Loucy (cell line): ENCODE data around the gene RNF157.

ENCODE experiments used
- H2AFZ ChIP-seq: fragments of 200-600 bp; sonication (generic); 2 replicates; pipeline ENCODE4 v1.6.0; 2016; ENCODE audit warnings: antibody characterized with exemption, mild to moderate bottlenecking, low read length, moderate library complexity
- H3F3A ChIP-seq: fragments of 200-600 bp; 2 replicates; pipeline ENCODE4 v1.6.0; 2016; ENCODE audit warnings: antibody characterized with exemption, low read depth, mild to moderate bottlenecking
- H3K27me3 ChIP-seq: fragments of 200-600 bp; sonication (generic); 2 replicates; pipeline ENCODE4 v1.6.1; 2014; ENCODE audit warnings: low read length, mild to moderate bottlenecking; ENCODE audit not compliant: insufficient read depth, poor library complexity, severe bottlenecking
- H3K36me3 ChIP-seq: fragments of 200-600 bp; sonication (generic); 2 replicates; pipeline ENCODE4 v1.6.1; 2016; ENCODE audit warnings: low read length; ENCODE audit not compliant: insufficient read depth
- H3K4me1 ChIP-seq: fragments of 200-600 bp; sonication (generic); 2 replicates; pipeline ENCODE4 v1.5.1; 2014; ENCODE audit warnings: low read length, mild to moderate bottlenecking; ENCODE audit not compliant: insufficient read depth, poor library complexity, severe bottlenecking
- H3K4me2 ChIP-seq: fragments of 200-600 bp; sonication (generic); 2 replicates; pipeline ENCODE4 v1.6.0; 2014; ENCODE audit warnings: antibody characterized with exemption, low read length, low read depth, mild to moderate bottlenecking; ENCODE audit not compliant: poor library complexity, severe bottlenecking
- H3K4me3 ChIP-seq: fragments of 200-600 bp; sonication (generic); 2 replicates; pipeline ENCODE4 v1.5.1; 2014; ENCODE audit warnings: low read length, mild to moderate bottlenecking, mixed read lengths; ENCODE audit not compliant: poor library complexity, severe bottlenecking
- H3K79me2 ChIP-seq: fragments of 200-600 bp; sonication (generic); 2 replicates; pipeline ENCODE4 v1.6.1; 2014; ENCODE audit warnings: low read length; ENCODE audit not compliant: insufficient read depth
- H3K9ac ChIP-seq: fragments of 200-600 bp; sonication (generic); 2 replicates; pipeline ENCODE4 v1.6.0; 2014; ENCODE audit warnings: mild to moderate bottlenecking, low read depth, low read length, moderate library complexity; ENCODE audit not compliant: poor library complexity, severe bottlenecking
- H3K9me2 ChIP-seq: fragments of 200-600 bp; sonication (generic); replicated peaks from 2 replicates; pipeline ENCODE4 v1.6.1; 2016; ENCODE audit warnings: low read depth, low read length, mixed read lengths
- H3K9me3 ChIP-seq: fragments of 200-600 bp; sonication (generic); 2 replicates; pipeline ENCODE4 v1.6.1; 2014; ENCODE audit warnings: mild to moderate bottlenecking, antibody characterized with exemption, low read length, low read depth; ENCODE audit not compliant: insufficient read depth
- H4K20me1 ChIP-seq: fragments of 200-600 bp; sonication (generic); 2 replicates; pipeline ENCODE4 v1.6.0; 2014; ENCODE audit warnings: antibody characterized with exemption, low read length, mild to moderate bottlenecking; ENCODE audit not compliant: insufficient read depth, poor library complexity, severe bottlenecking
- EZH2phosphoT487 ChIP-seq: fragments of 200-600 bp; IDR thresholded peaks from 2 replicates; pipeline ENCODE4 v1.6.1; 2018; ENCODE audit warnings: antibody characterized with exemption, mild to moderate bottlenecking, moderate library complexity, borderline replicate concordance
- TF ChIP-seq, protein P1 (sequence below): fragments of 200-600 bp; sonication (generic); conservative IDR thresholded peaks from 2 replicates; pipeline ENCODE4 v1.5.1; 2014; ENCODE audit warnings: mild to moderate bottlenecking, antibody characterized with exemption, low read length

RNF157 gene

DNA sequence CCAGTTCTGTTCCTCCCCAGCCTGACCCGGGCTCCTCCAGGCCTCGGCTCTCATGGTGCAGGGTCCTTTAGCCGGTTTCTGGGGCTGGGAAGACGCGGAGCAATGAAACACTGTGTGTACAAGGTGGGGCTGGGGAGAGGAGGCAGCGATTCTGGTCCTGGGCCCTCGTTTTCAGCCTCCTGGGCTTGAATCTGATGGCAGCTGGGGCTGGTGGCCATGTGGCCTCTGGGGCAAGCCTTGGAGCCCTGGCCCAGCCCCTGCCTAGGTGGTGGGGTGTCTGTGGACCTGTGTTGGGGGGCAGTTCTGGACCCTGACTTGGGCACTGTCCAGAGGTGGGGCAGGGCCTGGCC, 103.3 kb downstream of the RNF157 start:
- H3K4me3 ChIP-seq: no peak overlapping the region
- no peak overlapping the region for H3K9ac ChIP-seq

DNA sequence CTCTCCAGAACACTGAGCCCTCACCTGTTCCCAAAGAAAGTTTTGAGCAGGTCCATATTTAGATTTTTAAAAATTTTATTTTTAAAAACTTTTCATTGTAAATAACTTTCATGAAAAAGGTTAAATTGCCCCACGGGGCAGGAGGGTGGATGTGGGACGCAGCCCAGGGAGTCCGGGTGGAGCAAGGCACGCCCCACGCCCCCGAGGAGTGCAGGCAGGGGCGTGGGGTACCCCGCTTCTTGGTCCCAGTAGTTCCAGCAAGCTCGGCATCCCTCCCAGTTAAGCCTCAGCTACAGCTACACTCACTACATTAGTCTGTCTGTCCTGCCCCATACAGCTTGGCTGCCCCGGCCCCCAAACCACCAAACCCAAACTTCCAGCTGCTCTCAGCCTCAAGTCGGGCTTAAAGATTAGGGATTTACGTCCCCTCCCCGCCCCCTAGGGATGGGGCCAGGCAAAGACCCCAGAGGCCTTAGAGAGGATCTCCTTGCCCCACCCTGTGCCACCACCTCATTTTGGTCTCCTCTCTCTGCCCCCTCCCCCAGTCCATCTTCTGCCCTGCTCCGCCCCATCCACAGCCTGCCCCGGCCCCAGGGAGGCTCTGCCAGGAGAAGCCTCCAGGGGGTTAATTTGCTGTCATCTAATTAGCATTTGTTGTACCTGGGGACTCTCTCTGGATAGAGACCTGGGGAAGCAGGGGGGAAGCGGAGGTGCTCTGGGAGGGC, 103.9 kb downstream of the RNF157 start:
- Histone ChIP-seq H2AFZ (no peak overlapping the region), H3K27me3 (no peaks in the 10 kb centered on the region), H3K4me3 (no peak overlapping the region), H3K9me2 (no peaks in the 10 kb centered on the region), H3K4me1 (peaks cover 3% of the 10 kb centered on the region), H3K79me2 (no peaks in the 10 kb centered on the region), H3K9me3 (no peaks in the 10 kb centered on the region), H3F3A (no peaks in the 10 kb centered on the region), H3K4me2 (no peak overlapping the region), H3K9ac (no peak overlapping the region), H3K36me3 (no peaks in the 10 kb centered on the region), H4K20me1 (no peaks in the 10 kb centered on the region)
- TF ChIP-seq EZH2phosphoT487: no peak
- TF ChIP-seq, protein P1, sequence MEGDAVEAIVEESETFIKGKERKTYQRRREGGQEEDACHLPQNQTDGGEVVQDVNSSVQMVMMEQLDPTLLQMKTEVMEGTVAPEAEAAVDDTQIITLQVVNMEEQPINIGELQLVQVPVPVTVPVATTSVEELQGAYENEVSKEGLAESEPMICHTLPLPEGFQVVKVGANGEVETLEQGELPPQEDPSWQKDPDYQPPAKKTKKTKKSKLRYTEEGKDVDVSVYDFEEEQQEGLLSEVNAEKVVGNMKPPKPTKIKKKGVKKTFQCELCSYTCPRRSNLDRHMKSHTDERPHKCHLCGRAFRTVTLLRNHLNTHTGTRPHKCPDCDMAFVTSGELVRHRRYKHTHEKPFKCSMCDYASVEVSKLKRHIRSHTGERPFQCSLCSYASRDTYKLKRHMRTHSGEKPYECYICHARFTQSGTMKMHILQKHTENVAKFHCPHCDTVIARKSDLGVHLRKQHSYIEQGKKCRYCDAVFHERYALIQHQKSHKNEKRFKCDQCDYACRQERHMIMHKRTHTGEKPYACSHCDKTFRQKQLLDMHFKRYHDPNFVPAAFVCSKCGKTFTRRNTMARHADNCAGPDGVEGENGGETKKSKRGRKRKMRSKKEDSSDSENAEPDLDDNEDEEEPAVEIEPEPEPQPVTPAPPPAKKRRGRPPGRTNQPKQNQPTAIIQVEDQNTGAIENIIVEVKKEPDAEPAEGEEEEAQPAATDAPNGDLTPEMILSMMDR: no peak

More for the DNA sequence above, 103.3 kb downstream of the RNF157 start:
- Histone ChIP-seq H2AFZ (no peak overlapping the region), H4K20me1 (no peaks in the 10 kb centered on the region), H3F3A (no peaks in the 10 kb centered on the region), H3K79me2 (no peaks in the 10 kb centered on the region), H3K4me1 (peaks cover 8% of the 10 kb centered on the region), H3K27me3 (no peaks in the 10 kb centered on the region), H3K4me2 (no peak overlapping the region), H3K9me2 (no peaks in the 10 kb centered on the region), H3K9me3 (no peaks in the 10 kb centered on the region), H3K36me3 (no peaks in the 10 kb centered on the region)
- TF ChIP-seq, protein P1: no peak
- TF ChIP-seq EZH2phosphoT487: no peak

DNA sequence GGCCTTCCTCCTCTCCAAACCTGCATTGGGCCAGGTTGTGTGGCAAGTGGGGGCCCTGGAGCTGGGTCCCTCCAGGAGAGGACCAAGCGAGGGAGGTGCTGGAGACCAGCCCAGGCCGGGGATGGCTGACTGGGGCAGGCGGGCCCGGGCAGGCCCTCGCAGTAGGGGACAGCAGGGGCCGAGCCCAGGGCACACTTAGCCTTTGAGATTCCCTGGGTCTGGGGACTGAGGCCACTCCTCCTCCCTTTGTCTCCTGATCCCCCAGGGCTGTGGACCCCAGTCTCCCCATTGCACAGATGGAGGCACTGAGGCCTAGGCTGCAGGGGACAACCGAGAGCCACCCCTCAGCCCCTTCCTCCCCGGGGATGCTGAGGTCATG, 104.5 kb downstream of the RNF157 start:
- Histone ChIP-seq H3K4me3 (no peak overlapping the region), H3K36me3 (no peaks in the 10 kb centered on the region), H3K27me3 (no peaks in the 10 kb centered on the region), H3K4me2 (no peak overlapping the region), H3K4me1 (no peaks in the 10 kb centered on the region), H2AFZ (no peak overlapping the region), H3K9me3 (no peaks in the 10 kb centered on the region), H3K9me2 (no peaks in the 10 kb centered on the region), H3K79me2 (no peaks in the 10 kb centered on the region), H3F3A (no peaks in the 10 kb centered on the region), H3K9ac (no peak overlapping the region), H4K20me1 (no peaks in the 10 kb centered on the region)
- TF ChIP-seq, protein P1: no peak
- TF ChIP-seq EZH2phosphoT487: no peak
